OCI-LY1 (cell line): ENCODE results near the gene TEX10.

Experiments
- CTCF ChIP-seq: fragments of 200-600 bp; sonication (generic), shearing (Covaris generic); IDR thresholded peaks from 2 replicates; pipeline ENCODE4 v1.5.1; 2017; ENCODE audit warnings: mild to moderate bottlenecking, antibody characterized with exemption, low read length, moderate library complexity, mixed read lengths
- EZH2 ChIP-seq: fragments of 200-600 bp; sonication (generic), shearing (Covaris generic); IDR thresholded peaks from 2 replicates; pipeline ENCODE4 v1.8.0; 2017; ENCODE audit warnings: borderline replicate concordance, mixed run types, mild to moderate bottlenecking, antibody characterized with exemption, low read length, moderate library complexity, mixed read lengths

GRCh38 chr9:100379862-100380261 lies 27.1 kb upstream of the TEX10 start:
- TF ChIP-seq CTCF (no peak), EZH2 (no peak)
